Measurements from ENCODE around the gene CAPN11.
"Not testable (repeated sequence)": the region's sequence is repeated elsewhere in the genome, so short reads cannot be mapped to it uniquely, and the experiment has no call there.

Gene CAPN11

GRCh38 chr6:44157152-44157521, 1.5 kb upstream of the CAPN11 start:
- no peak for DNase-seq

- no peak for DNase-seq
These were observed 3.3 kb downstream of the CAPN11 start for GRCh38 chr6:44161997-44162338.

DNA sequence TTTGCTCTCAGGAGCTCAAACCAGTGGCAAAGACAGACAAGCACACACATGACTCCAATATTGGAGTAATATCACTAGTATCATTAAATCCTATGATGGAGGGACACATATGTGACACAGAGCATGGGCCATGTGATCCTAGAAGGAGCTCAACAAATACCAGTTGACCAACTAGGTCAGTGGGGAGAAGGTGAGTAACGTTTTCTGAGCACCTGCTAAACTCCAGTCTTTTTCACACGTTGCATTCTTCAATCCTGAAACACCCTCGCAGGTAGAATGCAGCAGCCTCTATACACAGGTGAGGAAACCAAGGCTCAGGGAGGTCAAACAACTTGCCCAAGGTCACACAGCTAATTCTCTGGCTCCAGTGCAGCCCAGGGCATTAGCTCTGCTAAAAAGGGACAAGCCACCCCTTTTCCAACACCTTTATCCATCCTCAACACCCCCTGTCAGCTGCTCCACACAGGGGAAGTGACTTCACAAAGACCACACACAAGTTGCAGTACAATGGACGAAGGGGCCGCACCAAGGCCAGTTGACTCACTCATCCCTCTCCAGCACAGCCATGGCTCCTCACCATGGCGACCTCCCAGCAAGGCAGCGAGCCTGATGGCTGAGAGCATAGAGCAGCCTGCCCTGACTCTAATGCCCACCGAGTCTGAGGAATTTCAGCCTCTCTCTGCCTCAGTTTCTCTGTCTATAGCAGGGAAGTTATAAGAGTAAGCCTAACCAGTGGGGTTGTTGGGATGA, 4.4 kb downstream of the CAPN11 start:
- DNase-seq, result no peak

GRCh38 chr6:44166116-44166515, 7.5 kb downstream of the CAPN11 start:
- DNase-seq, result no peak

GRCh38 chr6:44166591-44167184, 8.1 kb downstream of the CAPN11 start:
- no peak for DNase-seq

DNA sequence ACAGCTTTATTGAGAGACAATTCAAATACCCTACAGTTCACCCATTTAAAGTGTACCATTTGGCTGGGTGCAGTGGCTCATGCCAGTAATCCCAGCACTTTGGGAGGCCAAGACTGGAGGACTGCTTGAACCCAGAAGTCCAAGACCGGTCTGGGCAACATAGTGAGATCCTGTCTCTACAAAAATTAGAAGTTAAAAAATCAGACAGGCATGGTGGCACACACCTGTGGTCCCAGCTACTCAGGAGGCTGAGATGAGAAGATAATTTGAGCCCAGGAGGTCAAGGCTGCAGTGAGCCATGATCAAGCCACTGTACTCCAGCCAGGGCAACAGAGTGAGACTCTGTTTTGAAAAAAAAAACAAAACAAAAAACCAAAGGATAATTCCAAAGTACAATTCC, 8.9 kb downstream of the CAPN11 start:
- no peak for DNase-seq

GRCh38 chr6:44169154-44169553, 10.5 kb downstream of the CAPN11 start:
- DNase-seq, result no peak

- no peak for DNase-seq
These were observed 11.4 kb downstream of the CAPN11 start for GRCh38 chr6:44169886-44170570.

DNA sequence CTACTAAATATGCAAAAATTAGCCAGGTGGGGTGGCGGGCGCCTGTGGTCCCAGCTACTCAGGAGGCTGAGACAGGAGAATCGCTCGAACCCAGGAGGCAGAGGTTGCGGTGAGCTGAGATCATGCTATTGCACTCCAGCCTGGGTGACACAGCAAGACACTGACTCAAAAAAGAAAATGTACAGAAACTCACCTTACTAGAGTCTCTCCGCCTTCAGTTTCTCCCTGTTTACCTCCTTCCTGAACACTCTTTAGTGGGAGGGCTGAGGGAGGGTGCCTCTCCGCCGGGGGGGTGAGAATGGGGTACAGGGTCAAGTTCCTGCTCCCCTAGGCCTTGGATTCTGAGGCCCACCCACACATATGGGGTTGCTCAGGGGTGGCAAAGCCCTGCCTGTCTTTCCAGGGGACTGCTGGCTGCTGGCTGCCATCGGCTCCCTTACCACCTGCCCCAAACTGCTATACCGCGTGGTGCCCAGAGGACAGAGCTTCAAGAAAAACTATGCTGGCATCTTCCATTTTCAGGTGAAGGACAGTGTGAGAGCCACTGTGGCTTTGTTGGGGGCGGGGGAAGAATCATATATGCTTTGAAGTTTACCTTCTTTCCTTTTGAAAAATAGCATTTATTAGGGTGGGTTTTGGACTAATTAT, 13.4 kb downstream of the CAPN11 start:
- DNase-seq, result no peak

GRCh38 chr6:44172731-44173500, 14.3 kb downstream of the CAPN11 start:
- DNase-seq, result peak; percentile 74

GRCh38 chr6:44176130-44176761, 17.6 kb downstream of the CAPN11 start:
- DNase-seq, result no peak

DNA sequence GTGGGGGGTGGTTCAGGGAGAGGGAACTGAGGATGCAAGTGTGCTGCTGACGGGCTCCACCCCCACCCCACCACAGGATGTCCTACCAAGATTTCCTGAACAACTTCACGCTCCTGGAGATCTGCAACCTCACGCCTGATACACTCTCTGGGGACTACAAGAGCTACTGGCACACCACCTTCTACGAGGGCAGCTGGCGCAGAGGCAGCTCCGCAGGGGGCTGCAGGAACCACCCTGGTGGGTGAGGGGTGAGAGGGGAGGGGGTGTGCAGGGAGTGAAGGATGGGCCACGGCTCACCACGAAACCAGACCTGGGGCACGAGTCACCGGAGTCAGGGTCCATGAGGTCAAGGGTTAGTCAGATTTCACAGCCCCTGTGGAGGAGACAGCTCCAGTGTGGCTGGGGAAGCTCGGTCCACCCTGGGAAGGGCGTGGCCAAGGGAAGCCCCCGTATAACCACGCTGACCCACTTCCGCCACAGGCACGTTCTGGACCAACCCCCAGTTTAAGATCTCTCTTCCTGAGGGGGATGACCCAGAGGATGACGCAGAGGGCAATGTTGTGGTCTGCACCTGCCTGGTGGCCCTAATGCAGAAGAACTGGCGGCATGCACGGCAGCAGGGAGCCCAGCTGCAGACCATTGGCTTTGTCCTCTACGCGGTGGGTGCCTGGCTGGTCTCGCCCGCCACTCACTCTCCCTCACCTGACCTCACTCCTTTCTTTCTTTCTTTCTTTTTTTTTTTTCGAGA, 18.3 kb downstream of the CAPN11 start:
- DNase-seq, result peak; percentile 61

DNA sequence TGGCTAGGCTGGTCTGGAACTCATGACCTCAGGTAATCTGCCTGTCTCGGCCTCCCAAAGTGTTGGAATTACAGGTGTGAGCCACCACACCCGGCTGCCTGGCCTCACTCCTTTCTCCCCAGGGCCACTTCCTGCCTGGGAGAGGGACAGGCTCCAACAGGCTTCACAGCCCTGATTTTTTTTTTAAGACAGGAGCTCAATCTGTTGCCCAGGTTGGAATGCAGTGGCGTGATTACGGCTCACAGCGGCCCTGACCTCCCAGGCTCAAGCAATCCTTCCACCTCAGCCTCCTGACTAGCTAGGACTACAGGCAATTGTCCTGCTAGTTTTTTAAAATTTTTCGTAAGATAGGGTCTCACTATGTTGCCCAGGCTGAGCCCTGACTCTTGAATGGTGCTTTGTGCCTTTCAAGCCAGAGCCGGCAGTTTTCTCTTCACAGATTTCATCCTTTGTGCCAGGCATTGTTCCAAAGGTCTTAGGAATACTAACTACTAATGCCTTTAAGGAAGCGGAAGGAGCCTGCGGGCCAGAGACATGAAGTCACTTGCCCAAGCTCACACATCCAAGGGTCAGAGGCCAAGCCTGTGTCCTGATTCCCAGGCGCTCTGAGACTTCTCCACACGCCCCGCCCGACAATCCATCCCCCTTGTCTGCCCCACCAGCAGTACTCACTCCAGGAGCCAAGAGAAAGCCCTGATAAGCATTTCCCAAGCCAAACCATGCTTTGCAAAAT, 19.2 kb downstream of the CAPN11 start:
- no peak for DNase-seq

DNA sequence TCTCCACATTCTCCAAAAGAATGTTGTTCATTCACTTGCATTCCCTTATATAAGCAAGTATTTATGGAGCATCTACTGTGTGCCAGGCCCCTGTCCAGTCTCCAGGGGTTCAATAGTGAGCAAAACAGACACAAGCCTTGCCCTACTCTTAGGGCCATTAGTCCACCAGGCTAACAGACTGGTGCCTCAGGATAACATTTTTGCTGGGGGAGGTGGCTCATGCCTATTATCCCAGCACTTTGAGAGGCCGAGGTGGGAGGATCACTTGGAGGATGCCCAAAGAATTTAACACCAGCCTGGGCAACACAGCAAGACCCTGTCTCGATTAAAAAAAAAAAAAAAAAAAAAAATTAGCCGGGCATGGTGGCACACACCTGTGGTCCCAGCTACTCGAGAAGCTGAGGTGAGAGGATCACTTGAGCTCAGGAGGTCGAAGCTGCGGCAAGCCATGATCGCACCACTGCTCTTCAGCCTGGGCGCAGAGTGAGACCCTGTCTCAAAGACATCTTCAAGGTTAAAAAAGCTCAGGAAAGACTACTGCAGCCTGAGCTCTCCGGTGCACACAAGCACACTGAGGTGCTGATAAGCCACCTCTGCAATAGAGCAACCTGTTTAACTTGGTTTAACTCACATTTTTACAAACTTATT, 19.9 kb downstream of the CAPN11 start:
- DNase-seq, result no peak

GRCh38 chr6:44179072-44179536, 20.5 kb downstream of the CAPN11 start:
- no peak for DNase-seq

DNA sequence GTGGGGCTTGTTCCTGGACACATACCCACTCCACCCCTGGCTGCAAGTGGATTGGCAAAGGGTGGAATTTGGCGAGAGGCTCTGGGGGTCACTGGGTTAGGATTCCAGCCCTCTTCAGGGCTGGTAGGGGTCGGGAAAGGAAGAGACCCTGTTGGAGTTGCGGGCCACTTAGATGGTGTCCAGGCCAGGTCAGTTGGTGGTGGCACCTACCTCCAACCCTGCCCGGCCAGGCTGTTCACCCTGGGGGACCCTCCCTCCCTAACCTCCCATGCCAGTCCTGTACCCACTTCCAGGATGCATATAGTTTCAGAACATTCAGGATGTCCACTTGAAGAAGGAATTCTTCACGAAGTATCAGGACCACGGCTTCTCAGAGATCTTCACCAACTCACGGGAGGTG, 21.0 kb downstream of the CAPN11 start:
- DNase-seq, result no peak

- DNase-seq, result no peak
These were observed 21.8 kb downstream of the CAPN11 start for GRCh38 chr6:44180406-44180805.

DNA sequence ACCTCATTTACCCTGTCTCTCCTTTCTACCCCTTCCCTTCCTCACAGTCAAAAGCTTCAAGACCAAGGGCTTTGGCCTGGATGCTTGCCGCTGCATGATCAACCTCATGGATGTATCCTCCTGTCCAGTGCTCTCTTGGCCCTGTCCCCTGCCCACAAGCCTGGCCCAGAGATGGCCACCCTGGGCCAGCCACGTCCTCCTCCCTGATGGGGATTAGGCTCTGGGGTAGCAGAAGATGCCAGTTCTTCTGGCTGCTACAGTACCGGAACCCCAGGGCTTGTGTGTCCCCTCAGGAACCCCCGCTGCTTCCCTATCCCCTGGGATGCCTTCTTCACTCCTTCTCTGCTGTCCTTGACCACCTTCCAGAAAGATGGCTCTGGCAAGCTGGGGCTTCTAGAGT, 22.3 kb downstream of the CAPN11 start:
- DNase-seq, result no peak

DNA sequence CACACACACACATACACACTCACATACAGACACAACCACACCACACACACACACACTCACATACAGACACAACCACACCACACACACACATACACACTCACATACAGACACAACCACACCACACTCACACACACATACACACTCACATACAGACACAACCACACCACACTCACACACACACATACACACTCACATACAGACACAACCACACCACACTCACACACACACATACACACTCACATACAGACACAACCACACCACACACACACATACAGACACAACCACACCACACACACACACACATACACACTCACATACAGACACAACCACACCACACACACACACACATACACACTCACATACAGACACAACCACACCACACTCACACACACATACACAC, 23.2 kb downstream of the CAPN11 start:
- not testable (repeated sequence) for DNase-seq

GRCh38 chr6:44182911-44183390, 24.3 kb downstream of the CAPN11 start:
- DNase-seq, result no peak
